SK-N-SH (cell line): Measurements from ENCODE around the gene MSX1. TPM values are rescaled to one million over a fixed set of nuclear protein-coding genes. Genes with fewer than 3 reads are reported as not detected.

Experiments
- CTCF ChIA-PET: fragments of 300-600, 350-600 bp; formaldehyde crosslinking; extraction: SDS; loops from one replicate; lab custom pipeline; 2021; lab: Yijun Ruan, JAX
- POLR2A ChIA-PET: fragments of 350-600 bp; sonication (Branson Sonifier 250); formaldehyde crosslinking; extraction: SDS; loops from one replicate; lab custom pipeline; 2020; ENCODE audit warnings: antibody characterized with exemption, inconsistent platforms; lab: Yijun Ruan, JAX
- DNase-seq: peaks from one replicate; pipeline ENCODE4 v3.0.0; 2012
- H2AFZ ChIP-seq: fragments of 200-600 bp; sonication (generic); 2 replicates; pipeline ENCODE4 v1.8.1; 2016; ENCODE audit warnings: antibody characterized with exemption, mild to moderate bottlenecking, low read depth
- H3F3A ChIP-seq: fragments of 200-600 bp; sonication (generic); replicated peaks from 2 replicates; pipeline ENCODE3; 2016; ENCODE audit warnings: antibody characterized with exemption, mild to moderate bottlenecking; ENCODE audit not compliant: insufficient read depth
- H3K27ac ChIP-seq, 2 experiments: fragments of 200-500 bp in 1 of 2; fragments of 200-600 bp in 1 of 2; sonication (Bioruptor generic) in 1 of 2; sonication (generic), shearing (Covaris generic) in 1 of 2; 2 replicates each; pipeline versions ENCODE4 v1.5.1 to v1.6.1; 2014 to 2016; ENCODE audit warnings: low read depth in 2 of 2, inconsistent platforms in 1 of 2, low read length in 1 of 2, mild to moderate bottlenecking in 1 of 2, mixed read lengths in 1 of 2
- H3K27me3 ChIP-seq: fragments of 200-600 bp; sonication (generic), shearing (Covaris generic); 2 replicates; pipeline ENCODE4 v1.6.1; 2016; ENCODE audit warnings: mixed run types; ENCODE audit not compliant: insufficient read depth
- H3K36me3 ChIP-seq, 2 experiments: fragments of 200-500 bp in 1 of 2; fragments of 200-600 bp in 1 of 2; sonication (Bioruptor generic) in 1 of 2; sonication (generic) in 1 of 2; replicated peaks in 1 of 2; 2 replicates each; pipeline versions ENCODE3 to v1.5.1; 2014 to 2016; ENCODE audit warnings: low read length in 1 of 2, mild to moderate bottlenecking in 1 of 2; ENCODE audit not compliant: insufficient read depth in 2 of 2, control insufficient read depth in 1 of 2
- H3K4me1 ChIP-seq, 2 experiments: fragments of 200-500 bp in 1 of 2; fragments of 200-600 bp in 1 of 2; sonication (Bioruptor generic) in 1 of 2; sonication (generic), shearing (Covaris generic) in 1 of 2; 2 replicates each; pipeline versions ENCODE4 v1.5.1 to v1.6.1; 2014 to 2016; ENCODE audit warnings: low read depth in 1 of 2, low read length in 1 of 2, mixed run types in 1 of 2; ENCODE audit not compliant: insufficient read depth in 2 of 2, control insufficient read depth in 1 of 2
- H3K4me2 ChIP-seq: fragments of 200-600 bp; sonication (generic), shearing (Covaris generic); 2 replicates; pipeline ENCODE4 v1.6.1; 2017; ENCODE audit warnings: mixed run types
- H3K4me3 ChIP-seq, 2 experiments: fragments of 200-500 bp in 1 of 2; fragments of 200-600 bp in 1 of 2; sonication (Bioruptor generic) in 1 of 2; sonication (generic), shearing (Covaris generic) in 1 of 2; 2 replicates each; pipeline versions ENCODE4 v1.5.1 to v1.8.1; 2014 to 2016; ENCODE audit warnings: low read depth in 2 of 2, inconsistent platforms in 1 of 2, low read length in 1 of 2, mild to moderate bottlenecking in 1 of 2, mixed read lengths in 1 of 2, moderate library complexity in 1 of 2
- H3K79me2 ChIP-seq: fragments of 200-600 bp; sonication (generic); 2 replicates; pipeline ENCODE4 v1.8.1; 2017; ENCODE audit warnings: mild to moderate bottlenecking; ENCODE audit not compliant: insufficient read depth
- H3K9ac ChIP-seq: fragments of 200-600 bp; sonication (generic); 2 replicates; pipeline ENCODE4 v1.6.1; 2017; ENCODE audit warnings: mixed run types
- H3K9me2 ChIP-seq: fragments of 200-600 bp; sonication (generic); 2 replicates; pipeline ENCODE4 v1.6.1; 2017; ENCODE audit warnings: mixed run types
- H3K9me3 ChIP-seq: fragments of 200-600 bp; sonication (generic); 2 replicates; pipeline ENCODE4 v1.6.1; 2017; ENCODE audit warnings: mixed run types, mild to moderate bottlenecking, moderate library complexity
- H4K20me1 ChIP-seq: fragments of 200-600 bp; sonication (generic); 2 replicates; pipeline ENCODE4 v1.6.1; 2017; ENCODE audit warnings: mild to moderate bottlenecking, mixed run types; ENCODE audit not compliant: insufficient read depth
- CHD2 ChIP-seq: fragments of 150-350 bp; IDR thresholded peaks from 2 replicates; pipeline ENCODE4 v1.6.1; 2018; ENCODE audit warnings: low read length; ENCODE audit not compliant: partially characterized antibody
- FOSL2 ChIP-seq: IDR thresholded peaks from 2 replicates; pipeline ENCODE4 v1.4.0; 2012; ENCODE audit warnings: low read depth, mild to moderate bottlenecking, moderate library complexity, borderline replicate concordance
- FOXM1 ChIP-seq: IDR thresholded peaks from 2 replicates; pipeline ENCODE4 v1.4.0; 2012; ENCODE audit warnings: low read depth, mild to moderate bottlenecking
- GABPA ChIP-seq: IDR thresholded peaks from 2 replicates; pipeline ENCODE4 v1.4.0; 2012; ENCODE audit warnings: low read depth, mild to moderate bottlenecking
- GATA2 ChIP-seq: sonication (generic); formaldehyde crosslinking; IDR thresholded peaks from 2 replicates; pipeline ENCODE4 v1.5.0; 2020; ENCODE audit warnings: mild to moderate bottlenecking, missing genetic modification reagents
- JUND ChIP-seq: IDR thresholded peaks from 2 replicates; pipeline ENCODE4 v1.4.0; 2012
- NFIC ChIP-seq: IDR thresholded peaks from 2 replicates; pipeline ENCODE4 v1.4.0; 2012; ENCODE audit warnings: borderline replicate concordance
- RAD21 ChIP-seq: IDR thresholded peaks from 2 replicates; pipeline ENCODE4 v1.6.1; 2012; ENCODE audit warnings: mild to moderate bottlenecking, low read length
- RXRA ChIP-seq: IDR thresholded peaks from 2 replicates; pipeline ENCODE4 v1.4.0; 2012; ENCODE audit warnings: low read depth, mild to moderate bottlenecking, borderline replicate concordance
- SIN3A ChIP-seq: IDR thresholded peaks from 2 replicates; pipeline ENCODE4 v1.6.1; 2012; ENCODE audit warnings: low read depth, mild to moderate bottlenecking, low read length, moderate library complexity, borderline replicate concordance
- YY1 ChIP-seq: IDR thresholded peaks from 2 replicates; pipeline ENCODE4 v1.4.0; 2012; ENCODE audit warnings: low read depth, mild to moderate bottlenecking
- WGBS: methylation state at CpG from one replicate; pipeline ENCODE4 v1.1.6; 2017; ENCODE audit warnings: low lambda C conversion rate; 5-methylcytosine and 5-hydroxymethylcytosine counted together
- polyA plus RNA-seq, 3 experiments: library from polyadenylated mRNA; depleted of rRNA; stranded (reverse); fragments of >200 nt; gene quantifications; 2 replicates each; pipeline ENCODE4 v1.2.3, GENCODE V29; 2012
- TF ChIP-seq, protein P1 (sequence below): fragments of 200-600 bp; sonication (generic); IDR thresholded peaks from 2 replicates; pipeline ENCODE4 v1.6.1; 2017; ENCODE audit warnings: antibody characterized with exemption, mild to moderate bottlenecking, moderate library complexity
- TF ChIP-seq, protein P2 (sequence below): IDR thresholded peaks from 2 replicates; pipeline ENCODE4 v1.4.0; 2012; ENCODE audit warnings: low read depth
- TF ChIP-seq, protein P3 (sequence below): IDR thresholded peaks from 2 replicates; pipeline ENCODE4 v1.6.1; 2012; ENCODE audit warnings: mild to moderate bottlenecking, low read depth, low read length, moderate library complexity
- TF ChIP-seq, protein P4 (sequence below): fragments of 150-350 bp; IDR thresholded peaks from 2 replicates; pipeline ENCODE4 v1.6.1; 2017; ENCODE audit warnings: antibody characterized with exemption, low read length, low read depth, borderline replicate concordance
- TF ChIP-seq, protein P5 (sequence below): IDR thresholded peaks from 2 replicates; pipeline ENCODE4; 2012
- TF ChIP-seq, protein P6 (sequence below): fragments of 150-350 bp; IDR thresholded peaks from 2 replicates; pipeline ENCODE4 v1.6.1; 2016; ENCODE audit warnings: mild to moderate bottlenecking, low read depth, low read length

Gene MSX1
- polyA plus RNA-seq, 1 of the 3 experiments (the other 2 are of a cell fraction) = 2.1 TPM

DNA sequence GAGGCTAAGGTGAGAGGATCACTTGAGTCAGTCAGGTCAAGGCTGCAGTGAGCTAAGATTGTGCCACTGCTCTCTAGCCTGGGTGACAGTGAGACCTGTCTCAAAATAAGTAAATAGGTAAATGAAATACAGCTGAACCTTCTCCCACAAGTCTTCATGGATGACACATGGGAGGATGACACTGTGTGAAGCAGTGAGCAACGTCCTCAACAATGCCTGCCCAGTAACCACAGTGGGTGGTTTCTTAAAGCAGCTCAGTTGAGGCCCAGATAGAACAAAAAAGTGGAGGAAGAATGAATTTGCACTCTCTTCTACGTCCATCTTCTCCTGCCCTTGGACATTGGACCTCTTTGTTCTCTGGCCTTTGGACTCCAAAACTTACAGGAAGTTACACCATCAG lies 52.7 kb downstream of the MSX1 start:
- H3K9ac ChIP-seq = no peak overlapping the region
- POLR2A ChIA-PET = no interaction called here
- DNase-seq = no peak

More for the DNA sequence above, 52.7 kb downstream of the MSX1 start:
- H3K79me2 ChIP-seq = no peaks in the 10 kb centered on the region
- TF ChIP-seq GATA2 (no peak), SIN3A (no peak), YY1 (no peak), RAD21 (no peak), JUND (no peak), CHD2 (no peak), GABPA (no peak), FOSL2 (no peak), RXRA (no peak), FOXM1 (no peak), NFIC (no peak)
- TF ChIP-seq, protein P1, sequence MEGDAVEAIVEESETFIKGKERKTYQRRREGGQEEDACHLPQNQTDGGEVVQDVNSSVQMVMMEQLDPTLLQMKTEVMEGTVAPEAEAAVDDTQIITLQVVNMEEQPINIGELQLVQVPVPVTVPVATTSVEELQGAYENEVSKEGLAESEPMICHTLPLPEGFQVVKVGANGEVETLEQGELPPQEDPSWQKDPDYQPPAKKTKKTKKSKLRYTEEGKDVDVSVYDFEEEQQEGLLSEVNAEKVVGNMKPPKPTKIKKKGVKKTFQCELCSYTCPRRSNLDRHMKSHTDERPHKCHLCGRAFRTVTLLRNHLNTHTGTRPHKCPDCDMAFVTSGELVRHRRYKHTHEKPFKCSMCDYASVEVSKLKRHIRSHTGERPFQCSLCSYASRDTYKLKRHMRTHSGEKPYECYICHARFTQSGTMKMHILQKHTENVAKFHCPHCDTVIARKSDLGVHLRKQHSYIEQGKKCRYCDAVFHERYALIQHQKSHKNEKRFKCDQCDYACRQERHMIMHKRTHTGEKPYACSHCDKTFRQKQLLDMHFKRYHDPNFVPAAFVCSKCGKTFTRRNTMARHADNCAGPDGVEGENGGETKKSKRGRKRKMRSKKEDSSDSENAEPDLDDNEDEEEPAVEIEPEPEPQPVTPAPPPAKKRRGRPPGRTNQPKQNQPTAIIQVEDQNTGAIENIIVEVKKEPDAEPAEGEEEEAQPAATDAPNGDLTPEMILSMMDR = no peak
- TF ChIP-seq, protein P2, sequence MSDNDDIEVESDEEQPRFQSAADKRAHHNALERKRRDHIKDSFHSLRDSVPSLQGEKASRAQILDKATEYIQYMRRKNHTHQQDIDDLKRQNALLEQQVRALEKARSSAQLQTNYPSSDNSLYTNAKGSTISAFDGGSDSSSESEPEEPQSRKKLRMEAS = no peak
- TF ChIP-seq, protein P3, sequence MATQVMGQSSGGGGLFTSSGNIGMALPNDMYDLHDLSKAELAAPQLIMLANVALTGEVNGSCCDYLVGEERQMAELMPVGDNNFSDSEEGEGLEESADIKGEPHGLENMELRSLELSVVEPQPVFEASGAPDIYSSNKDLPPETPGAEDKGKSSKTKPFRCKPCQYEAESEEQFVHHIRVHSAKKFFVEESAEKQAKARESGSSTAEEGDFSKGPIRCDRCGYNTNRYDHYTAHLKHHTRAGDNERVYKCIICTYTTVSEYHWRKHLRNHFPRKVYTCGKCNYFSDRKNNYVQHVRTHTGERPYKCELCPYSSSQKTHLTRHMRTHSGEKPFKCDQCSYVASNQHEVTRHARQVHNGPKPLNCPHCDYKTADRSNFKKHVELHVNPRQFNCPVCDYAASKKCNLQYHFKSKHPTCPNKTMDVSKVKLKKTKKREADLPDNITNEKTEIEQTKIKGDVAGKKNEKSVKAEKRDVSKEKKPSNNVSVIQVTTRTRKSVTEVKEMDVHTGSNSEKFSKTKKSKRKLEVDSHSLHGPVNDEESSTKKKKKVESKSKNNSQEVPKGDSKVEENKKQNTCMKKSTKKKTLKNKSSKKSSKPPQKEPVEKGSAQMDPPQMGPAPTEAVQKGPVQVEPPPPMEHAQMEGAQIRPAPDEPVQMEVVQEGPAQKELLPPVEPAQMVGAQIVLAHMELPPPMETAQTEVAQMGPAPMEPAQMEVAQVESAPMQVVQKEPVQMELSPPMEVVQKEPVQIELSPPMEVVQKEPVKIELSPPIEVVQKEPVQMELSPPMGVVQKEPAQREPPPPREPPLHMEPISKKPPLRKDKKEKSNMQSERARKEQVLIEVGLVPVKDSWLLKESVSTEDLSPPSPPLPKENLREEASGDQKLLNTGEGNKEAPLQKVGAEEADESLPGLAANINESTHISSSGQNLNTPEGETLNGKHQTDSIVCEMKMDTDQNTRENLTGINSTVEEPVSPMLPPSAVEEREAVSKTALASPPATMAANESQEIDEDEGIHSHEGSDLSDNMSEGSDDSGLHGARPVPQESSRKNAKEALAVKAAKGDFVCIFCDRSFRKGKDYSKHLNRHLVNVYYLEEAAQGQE = no peak
- TF ChIP-seq, protein P4, sequence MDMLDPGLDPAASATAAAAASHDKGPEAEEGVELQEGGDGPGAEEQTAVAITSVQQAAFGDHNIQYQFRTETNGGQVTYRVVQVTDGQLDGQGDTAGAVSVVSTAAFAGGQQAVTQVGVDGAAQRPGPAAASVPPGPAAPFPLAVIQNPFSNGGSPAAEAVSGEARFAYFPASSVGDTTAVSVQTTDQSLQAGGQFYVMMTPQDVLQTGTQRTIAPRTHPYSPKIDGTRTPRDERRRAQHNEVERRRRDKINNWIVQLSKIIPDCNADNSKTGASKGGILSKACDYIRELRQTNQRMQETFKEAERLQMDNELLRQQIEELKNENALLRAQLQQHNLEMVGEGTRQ = no peak
- TF ChIP-seq, protein P5, sequence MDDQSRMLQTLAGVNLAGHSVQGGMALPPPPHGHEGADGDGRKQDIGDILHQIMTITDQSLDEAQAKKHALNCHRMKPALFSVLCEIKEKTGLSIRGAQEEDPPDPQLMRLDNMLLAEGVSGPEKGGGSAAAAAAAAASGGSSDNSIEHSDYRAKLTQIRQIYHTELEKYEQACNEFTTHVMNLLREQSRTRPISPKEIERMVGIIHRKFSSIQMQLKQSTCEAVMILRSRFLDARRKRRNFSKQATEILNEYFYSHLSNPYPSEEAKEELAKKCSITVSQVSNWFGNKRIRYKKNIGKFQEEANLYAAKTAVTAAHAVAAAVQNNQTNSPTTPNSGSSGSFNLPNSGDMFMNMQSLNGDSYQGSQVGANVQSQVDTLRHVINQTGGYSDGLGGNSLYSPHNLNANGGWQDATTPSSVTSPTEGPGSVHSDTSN = no peak
- TF ChIP-seq, protein P6, sequence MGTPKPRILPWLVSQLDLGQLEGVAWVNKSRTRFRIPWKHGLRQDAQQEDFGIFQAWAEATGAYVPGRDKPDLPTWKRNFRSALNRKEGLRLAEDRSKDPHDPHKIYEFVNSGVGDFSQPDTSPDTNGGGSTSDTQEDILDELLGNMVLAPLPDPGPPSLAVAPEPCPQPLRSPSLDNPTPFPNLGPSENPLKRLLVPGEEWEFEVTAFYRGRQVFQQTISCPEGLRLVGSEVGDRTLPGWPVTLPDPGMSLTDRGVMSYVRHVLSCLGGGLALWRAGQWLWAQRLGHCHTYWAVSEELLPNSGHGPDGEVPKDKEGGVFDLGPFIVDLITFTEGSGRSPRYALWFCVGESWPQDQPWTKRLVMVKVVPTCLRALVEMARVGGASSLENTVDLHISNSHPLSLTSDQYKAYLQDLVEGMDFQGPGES = no peak
- TF ChIP-seq, all 33 proteins: peak for 0
- 0% methylated on average over 2 of the region's 2 CpGs for WGBS
- Histone ChIP-seq H3K9me2 (no peaks in the 10 kb centered on the region), H4K20me1 (no peaks in the 10 kb centered on the region), H3K27me3 (no peaks in the 10 kb centered on the region; the same call in 1 of the 2 replicates), H3K4me1 (no peaks in the 10 kb centered on the region), H3K4me3 (no peak overlapping the region), H3K4me2 (no peak overlapping the region), H3K36me3 (no peaks in the 10 kb centered on the region), H3K9me3 (no peaks in the 10 kb centered on the region), H3K27ac (no peak overlapping the region), H3F3A (no peaks in the 10 kb centered on the region), H2AFZ (no peak overlapping the region)
- CTCF ChIA-PET = no interaction called here
